ENCODE measurements around the gene RUBCN.

RUBCN gene

GRCh38 chr3:197718891-197719290, 17.8 kb downstream of the RUBCN start:
- no peaks in the 10 kb centered on the region for H3K9me2 ChIP-seq (replicated peaks; ENCODE audit: low read depth, low read length)
- no peaks in the 10 kb centered on the region for H3K79me2 ChIP-seq (ENCODE audit: insufficient read depth, low read length)
- H3K36me3 ChIP-seq (ENCODE audit: insufficient read depth, low read length) = no peaks in the 10 kb centered on the region
- H3K4me3 ChIP-seq (ENCODE audit: low read length, poor library complexity, severe bottlenecking) = no peak overlapping the region
- H3K9ac ChIP-seq (ENCODE audit: low read depth, low read length, poor library complexity, severe bottlenecking) = no peak overlapping the region
- H3K27me3 ChIP-seq (ENCODE audit: insufficient read depth, low read length, poor library complexity, severe bottlenecking) = no peaks in the 10 kb centered on the region
- TF ChIP-seq, protein P1, sequence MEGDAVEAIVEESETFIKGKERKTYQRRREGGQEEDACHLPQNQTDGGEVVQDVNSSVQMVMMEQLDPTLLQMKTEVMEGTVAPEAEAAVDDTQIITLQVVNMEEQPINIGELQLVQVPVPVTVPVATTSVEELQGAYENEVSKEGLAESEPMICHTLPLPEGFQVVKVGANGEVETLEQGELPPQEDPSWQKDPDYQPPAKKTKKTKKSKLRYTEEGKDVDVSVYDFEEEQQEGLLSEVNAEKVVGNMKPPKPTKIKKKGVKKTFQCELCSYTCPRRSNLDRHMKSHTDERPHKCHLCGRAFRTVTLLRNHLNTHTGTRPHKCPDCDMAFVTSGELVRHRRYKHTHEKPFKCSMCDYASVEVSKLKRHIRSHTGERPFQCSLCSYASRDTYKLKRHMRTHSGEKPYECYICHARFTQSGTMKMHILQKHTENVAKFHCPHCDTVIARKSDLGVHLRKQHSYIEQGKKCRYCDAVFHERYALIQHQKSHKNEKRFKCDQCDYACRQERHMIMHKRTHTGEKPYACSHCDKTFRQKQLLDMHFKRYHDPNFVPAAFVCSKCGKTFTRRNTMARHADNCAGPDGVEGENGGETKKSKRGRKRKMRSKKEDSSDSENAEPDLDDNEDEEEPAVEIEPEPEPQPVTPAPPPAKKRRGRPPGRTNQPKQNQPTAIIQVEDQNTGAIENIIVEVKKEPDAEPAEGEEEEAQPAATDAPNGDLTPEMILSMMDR (conservative IDR thresholded peaks at IDR 0.05; ENCODE audit: low read length) = no peak
- TF ChIP-seq EZH2phosphoT487 (IDR thresholded peaks at IDR 0.05; ENCODE audit: borderline replicate concordance) = no peak
- H3K9me3 ChIP-seq (ENCODE audit: insufficient read depth, low read depth, low read length) = 0 out of 2 replicates have a peak, but pooled peaks cover 3% of the 10 kb centered on the region
- H3K4me2 ChIP-seq (ENCODE audit: low read depth, low read length, poor library complexity, severe bottlenecking) = no peak overlapping the region
- no peaks in the 10 kb centered on the region for H4K20me1 ChIP-seq (ENCODE audit: insufficient read depth, low read length, poor library complexity, severe bottlenecking)
- H3F3A ChIP-seq (ENCODE audit: low read depth) = no peaks in the 10 kb centered on the region
- H3K4me1 ChIP-seq (ENCODE audit: insufficient read depth, low read length, poor library complexity, severe bottlenecking) = no peaks in the 10 kb centered on the region
- H2AFZ ChIP-seq (ENCODE audit: low read length) = no peak overlapping the region

DNA sequence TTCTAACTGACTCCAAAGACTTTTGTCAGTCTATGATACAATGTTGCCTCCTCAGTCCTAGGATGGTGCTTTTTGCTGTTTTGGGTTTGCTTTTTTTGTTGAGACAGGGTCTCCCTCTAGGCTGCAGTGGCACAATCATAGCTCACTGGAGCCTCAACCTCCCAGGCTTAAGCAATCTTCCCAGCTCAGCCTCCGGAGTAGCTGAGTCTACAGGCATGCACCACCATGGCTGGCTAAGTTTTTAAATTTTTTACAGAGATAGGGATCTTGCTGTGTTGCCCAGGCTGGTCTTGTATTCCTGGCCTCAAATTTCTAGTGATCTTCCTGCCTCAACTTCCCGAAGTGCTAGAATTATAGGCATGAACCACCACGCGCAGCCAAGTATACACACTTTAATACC, 22.5 kb downstream of the RUBCN start:
- H3K9me3 ChIP-seq (ENCODE audit: insufficient read depth, low read depth, low read length) = no peaks in the 10 kb centered on the region
- H3K79me2 ChIP-seq (ENCODE audit: insufficient read depth, low read length) = no peaks in the 10 kb centered on the region
- H3F3A ChIP-seq (ENCODE audit: low read depth) = 0 out of 2 replicates have a peak, but pooled peaks cover 2% of the 10 kb centered on the region
- no peak overlapping the region for H3K4me2 ChIP-seq (ENCODE audit: low read depth, low read length, poor library complexity, severe bottlenecking)
- no peak overlapping the region for H3K9ac ChIP-seq (ENCODE audit: low read depth, low read length, poor library complexity, severe bottlenecking)
- H4K20me1 ChIP-seq (ENCODE audit: insufficient read depth, low read length, poor library complexity, severe bottlenecking) = no peaks in the 10 kb centered on the region
- no peak overlapping the region for H2AFZ ChIP-seq (ENCODE audit: low read length)
- H3K27me3 ChIP-seq (ENCODE audit: insufficient read depth, low read length, poor library complexity, severe bottlenecking) = no peaks in the 10 kb centered on the region
- H3K4me1 ChIP-seq (ENCODE audit: insufficient read depth, low read length, poor library complexity, severe bottlenecking) = no peaks in the 10 kb centered on the region
- H3K36me3 ChIP-seq (ENCODE audit: insufficient read depth, low read length) = no peaks in the 10 kb centered on the region
- TF ChIP-seq, protein P1 (conservative IDR thresholded peaks at IDR 0.05; ENCODE audit: low read length) = no peak
- TF ChIP-seq EZH2phosphoT487 (IDR thresholded peaks at IDR 0.05; ENCODE audit: borderline replicate concordance) = no peak
- no peaks in the 10 kb centered on the region for H3K9me2 ChIP-seq (replicated peaks; ENCODE audit: low read depth, low read length)
- H3K4me3 ChIP-seq (ENCODE audit: low read length, poor library complexity, severe bottlenecking) = no peak overlapping the region

DNA sequence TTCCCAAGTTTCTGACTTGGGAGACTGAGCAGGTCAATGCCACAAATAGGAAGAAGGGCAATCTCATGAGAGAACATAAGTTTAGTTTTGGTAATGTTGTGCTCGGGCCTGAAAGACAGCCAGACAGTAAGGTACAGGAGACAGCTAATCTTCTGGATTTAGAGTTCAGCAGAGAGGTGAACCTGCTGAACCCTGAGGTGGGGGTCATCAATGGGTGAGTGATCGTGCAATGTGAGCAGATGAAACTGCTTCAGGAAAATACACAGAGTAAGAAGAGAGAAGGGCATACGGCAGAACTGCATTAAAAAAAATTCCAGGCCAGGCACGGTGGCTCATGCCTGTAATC, 23.3 kb downstream of the RUBCN start:
- Histone ChIP-seq H3K4me3 (ENCODE audit: low read length, poor library complexity, severe bottlenecking) (no peak overlapping the region), H3K79me2 (ENCODE audit: insufficient read depth, low read length) (no peaks in the 10 kb centered on the region), H2AFZ (ENCODE audit: low read length) (no peak overlapping the region), H4K20me1 (ENCODE audit: insufficient read depth, low read length, poor library complexity, severe bottlenecking) (no peaks in the 10 kb centered on the region), H3F3A (ENCODE audit: low read depth) (0 out of 2 replicates have a peak, but pooled peaks cover 2% of the 10 kb centered on the region), H3K9me3 (ENCODE audit: insufficient read depth, low read depth, low read length) (no peaks in the 10 kb centered on the region), H3K4me1 (ENCODE audit: insufficient read depth, low read length, poor library complexity, severe bottlenecking) (no peaks in the 10 kb centered on the region), H3K36me3 (ENCODE audit: insufficient read depth, low read length) (no peaks in the 10 kb centered on the region), H3K9ac (ENCODE audit: low read depth, low read length, poor library complexity, severe bottlenecking) (no peak overlapping the region), H3K9me2 (replicated peaks; ENCODE audit: low read depth, low read length) (no peaks in the 10 kb centered on the region), H3K4me2 (ENCODE audit: low read depth, low read length, poor library complexity, severe bottlenecking) (no peak overlapping the region), H3K27me3 (ENCODE audit: insufficient read depth, low read length, poor library complexity, severe bottlenecking) (no peaks in the 10 kb centered on the region)
- TF ChIP-seq, protein P1 (conservative IDR thresholded peaks at IDR 0.05; ENCODE audit: low read length) = no peak
- TF ChIP-seq EZH2phosphoT487 (IDR thresholded peaks at IDR 0.05; ENCODE audit: borderline replicate concordance) = no peak
